Osteoblast (primary cell): ENCODE data around the gene PTOV1. TPM values are rescaled to one million over a fixed set of nuclear protein-coding genes. Genes with fewer than 3 reads are reported as not detected.

Source experiments
- DNase-seq: peaks from one replicate; pipeline ENCODE4 v3.0.0; 2011; ENCODE audit warnings: low spot score, mixed read lengths; ENCODE audit not compliant: insufficient read length; ENCODE audit errors: missing footprints
- H2AFZ ChIP-seq: 2 replicates; pipeline ENCODE4 v1.6.0; 2011; ENCODE audit warnings: mild to moderate bottlenecking, low read length
- H3K27ac ChIP-seq: 2 replicates; pipeline ENCODE4 v1.5.1; 2011; ENCODE audit warnings: mild to moderate bottlenecking, low read depth, low read length, moderate library complexity
- H3K27me3 ChIP-seq: 2 replicates; pipeline ENCODE4 v1.6.0; 2012; ENCODE audit warnings: mild to moderate bottlenecking, control low read depth, inconsistent platforms, low read length, moderate library complexity; ENCODE audit not compliant: insufficient read depth
- H3K36me3 ChIP-seq: 2 replicates; pipeline ENCODE4 v1.5.1; 2011; ENCODE audit warnings: mild to moderate bottlenecking, low read length, control low read depth, moderate library complexity; ENCODE audit not compliant: insufficient read depth
- H3K4me1 ChIP-seq: 2 replicates; pipeline ENCODE4 v1.5.1; 2011; ENCODE audit warnings: mild to moderate bottlenecking, low read length, control low read depth, moderate library complexity; ENCODE audit not compliant: insufficient read depth
- H3K4me2 ChIP-seq: 2 replicates; pipeline ENCODE4 v1.6.0; 2011; ENCODE audit warnings: mild to moderate bottlenecking, low read length; ENCODE audit not compliant: insufficient read depth
- H3K4me3 ChIP-seq: fragments of 200-600 bp; sonication (generic); 3 replicates; pipeline ENCODE4 v1.5.1; 2012; ENCODE audit warnings: mild to moderate bottlenecking, low read length, inconsistent platforms; ENCODE audit not compliant: insufficient read depth
- H3K79me2 ChIP-seq: 2 replicates; pipeline ENCODE4 v1.6.0; 2012; ENCODE audit warnings: mild to moderate bottlenecking, low read length, control low read depth, inconsistent platforms; ENCODE audit not compliant: insufficient read depth
- H3K9me3 ChIP-seq: 2 replicates; pipeline ENCODE4 v1.5.1; 2011; ENCODE audit warnings: low read depth, low read length, control low read depth
- H4K20me1 ChIP-seq: 2 replicates; pipeline ENCODE4 v1.6.0; 2012; ENCODE audit warnings: mild to moderate bottlenecking, low read length, control low read depth; ENCODE audit not compliant: insufficient read depth
- CTCF ChIP-seq: IDR thresholded peaks from 2 replicates; pipeline ENCODE4 v1.5.1; 2011; ENCODE audit warnings: mild to moderate bottlenecking, low read depth, low read length, moderate library complexity; ENCODE audit errors: extremely low read depth
- total RNA-seq: library from RNA; depleted of rRNA; stranded (reverse); fragments of >200 nt; gene quantifications from 2 replicates; pipeline ENCODE4 v1.2.3, GENCODE V29; 2012

The PTOV1 gene
- total RNA-seq, 1 donor = 39.4 TPM

GRCh38 chr19:49830766-49831165, 20.2 kb upstream of the PTOV1 start:
- Histone ChIP-seq H3K4me1 (peaks cover 10% of the 10 kb centered on the region), H4K20me1 (peaks cover 19% of the 10 kb centered on the region), H3K4me2 (no peak overlapping the region), H2AFZ (no peak overlapping the region), H3K27ac (no peak overlapping the region), H3K27me3 (no peaks in the 10 kb centered on the region), H3K4me3 (no peak overlapping the region), H3K36me3 (peaks cover 23% of the 10 kb centered on the region), H3K79me2 (peaks cover 19% of the 10 kb centered on the region), H3K9me3 (no peaks in the 10 kb centered on the region)
- DNase-seq = peak; percentile 69
- TF ChIP-seq CTCF = no peak

GRCh38 chr19:49831592-49831991, 19.4 kb upstream of the PTOV1 start:
- Histone ChIP-seq H3K4me2 (no peak overlapping the region), H4K20me1 (peaks cover 14% of the 10 kb centered on the region), H3K36me3 (peaks cover 26% of the 10 kb centered on the region), H3K79me2 (peaks cover 11% of the 10 kb centered on the region), H3K27me3 (no peaks in the 10 kb centered on the region), H3K27ac (no peak overlapping the region), H3K4me3 (no peak overlapping the region), H3K4me1 (peaks cover 10% of the 10 kb centered on the region), H2AFZ (no peak overlapping the region), H3K9me3 (no peaks in the 10 kb centered on the region)
- no peak for TF ChIP-seq CTCF
- peak; percentile 65 for DNase-seq

GRCh38 chr19:49832556-49832955, 18.4 kb upstream of the PTOV1 start:
- H3K27ac ChIP-seq = peak overlapping the region; percentile 4
- no peak for TF ChIP-seq CTCF
- H3K27me3 ChIP-seq = no peaks in the 10 kb centered on the region

GRCh38 chr19:49833599-49833998, 17.4 kb upstream of the PTOV1 start:
- no peak overlapping the region for H3K27ac ChIP-seq
- H2AFZ ChIP-seq = no peak overlapping the region
- peak; percentile 47 for DNase-seq
- no peaks in the 10 kb centered on the region for H3K9me3 ChIP-seq
- H3K36me3 ChIP-seq = peaks cover 42% of the 10 kb centered on the region
- no peaks in the 10 kb centered on the region for H3K79me2 ChIP-seq
- no peak overlapping the region for H3K4me3 ChIP-seq
- no peaks in the 10 kb centered on the region for H3K27me3 ChIP-seq
- no peak overlapping the region for H3K4me2 ChIP-seq
- peaks cover 10% of the 10 kb centered on the region for H3K4me1 ChIP-seq
- peaks cover 4% of the 10 kb centered on the region for H4K20me1 ChIP-seq
- no peak for TF ChIP-seq CTCF

More at GRCh38 chr19:49832556-49832955, 18.4 kb upstream of the PTOV1 start:
- no peak overlapping the region for H3K4me3 ChIP-seq
- H2AFZ ChIP-seq = no peak overlapping the region
- H3K4me2 ChIP-seq = no peak overlapping the region
- H3K79me2 ChIP-seq = peaks cover 1% of the 10 kb centered on the region
- peaks cover 31% of the 10 kb centered on the region for H3K36me3 ChIP-seq
- peak; percentile 91 for DNase-seq
- H3K9me3 ChIP-seq = no peaks in the 10 kb centered on the region
- peaks cover 10% of the 10 kb centered on the region for H3K4me1 ChIP-seq
- H4K20me1 ChIP-seq = peaks cover 6% of the 10 kb centered on the region
